ENCODE results near the gene MB21D2. TPM values are rescaled to one million over a fixed set of nuclear protein-coding genes. Genes with fewer than 3 reads are reported as not detected.

Gene MB21D2
- total RNA-seq, 4 donors from 2014 or later = 3.6 to 7.5 (median 6.5) TPM

- no peak for TF ChIP-seq POLR2A (IDR thresholded peaks at IDR 0.05)
- TF ChIP-seq EP300 (IDR thresholded peaks at IDR 0.05) = no peak
- TF ChIP-seq CTCF (IDR thresholded peaks at IDR 0.05) = no peak
- H3K27ac ChIP-seq = no peak overlapping the region
- H3K9me3 ChIP-seq = no peaks in the 10 kb centered on the region
- H3K4me3 ChIP-seq = no peak overlapping the region
- no peaks in the 10 kb centered on the region for H3K27me3 ChIP-seq
- H3K36me3 ChIP-seq = no peaks in the 10 kb centered on the region
- no peak for DNase-seq (ENCODE audit: low spot score in 2 of 2)
- WGBS, 2 donors = 91 to 96% methylated on average over 2 of the region's 2 CpGs
- H3K4me1 ChIP-seq = peaks cover 0 to 23% (median 3%) of the 10 kb centered on the region in 4 donors
These were observed 34.1 kb downstream of the MB21D2 start for GRCh38 chr3:192883512-192883911.

- no peak overlapping the region for H3K27ac ChIP-seq
- H3K36me3 ChIP-seq = no peaks in the 10 kb centered on the region
- no peak for DNase-seq (ENCODE audit: low spot score in 2 of 2)
- H3K4me3 ChIP-seq = no peak overlapping the region
- 84 to 90% methylated on average over 7 of the region's 7 CpGs for WGBS, 2 donors
- H3K27me3 ChIP-seq = no peaks in the 10 kb centered on the region
- H3K9me3 ChIP-seq = no peaks in the 10 kb centered on the region
- peaks cover 0 to 9% (median 0%) of the 10 kb centered on the region in 4 donors for H3K4me1 ChIP-seq
- TF ChIP-seq CTCF (IDR thresholded peaks at IDR 0.05) (no peak), EP300 (IDR thresholded peaks at IDR 0.05) (no peak), POLR2A (IDR thresholded peaks at IDR 0.05) (no peak)
These were observed 36.4 kb downstream of the MB21D2 start for GRCh38 chr3:192881159-192881786.

GRCh38 chr3:192880313-192880712 lies 37.3 kb downstream of the MB21D2 start:
- no peak overlapping the region for H3K27ac ChIP-seq
- no peaks in the 10 kb centered on the region for H3K9me3 ChIP-seq
- no peak for TF ChIP-seq CTCF (IDR thresholded peaks at IDR 0.05)
- TF ChIP-seq EP300 (IDR thresholded peaks at IDR 0.05) = no peak
- no peak for TF ChIP-seq POLR2A (IDR thresholded peaks at IDR 0.05)
- H3K36me3 ChIP-seq = no peaks in the 10 kb centered on the region
- peaks cover 0 to 9% (median 0%) of the 10 kb centered on the region in 4 donors for H3K4me1 ChIP-seq
- 80 to 95% methylated on average over 6 of the region's 6 CpGs for WGBS, 2 donors
- no peaks in the 10 kb centered on the region for H3K27me3 ChIP-seq
- H3K4me3 ChIP-seq = no peak overlapping the region
- no peak for DNase-seq (ENCODE audit: low spot score in 2 of 2)

GRCh38 chr3:192879346-192880031 lies 38.2 kb downstream of the MB21D2 start:
- no peaks in the 10 kb centered on the region for H3K27me3 ChIP-seq
- H3K27ac ChIP-seq = no peak overlapping the region
- no peaks in the 10 kb centered on the region for H3K9me3 ChIP-seq
- no peak for DNase-seq (ENCODE audit: low spot score in 2 of 2)
- TF ChIP-seq CTCF (IDR thresholded peaks at IDR 0.05) (no peak), EP300 (IDR thresholded peaks at IDR 0.05) (no peak), POLR2A (IDR thresholded peaks at IDR 0.05) (no peak)
- 69 to 71% methylated on average over 8 of the region's 8 CpGs for WGBS, 2 donors
- peaks cover 0 to 9% (median 0%) of the 10 kb centered on the region in 4 donors for H3K4me1 ChIP-seq
- H3K36me3 ChIP-seq = no peaks in the 10 kb centered on the region
- no peak overlapping the region for H3K4me3 ChIP-seq

GRCh38 chr3:192875971-192876565 lies 41.6 kb downstream of the MB21D2 start:
- no peak for TF ChIP-seq POLR2A (IDR thresholded peaks at IDR 0.05)
- TF ChIP-seq EP300 (IDR thresholded peaks at IDR 0.05) = no peak
- TF ChIP-seq CTCF (IDR thresholded peaks at IDR 0.05) = no peak
- Histone ChIP-seq H3K36me3 (no peaks in the 10 kb centered on the region), H3K4me1 (peaks cover 0 to 9% (median 0%) of the 10 kb centered on the region in 4 donors), H3K9me3 (no peaks in the 10 kb centered on the region), H3K27ac (no peak overlapping the region), H3K27me3 (no peaks in the 10 kb centered on the region), H3K4me3 (no peak overlapping the region)
- 72 to 78% methylated on average over 3 of the region's 3 CpGs for WGBS, 2 donors
- DNase-seq (ENCODE audit: low spot score in 2 of 2) = no peak
